HepG2 (cell line): Measurements from ENCODE around the gene PDLIM4. TPM values are rescaled to one million over a fixed set of nuclear protein-coding genes. Genes with fewer than 3 reads are reported as not detected.

Experiments
- KMT2A ChIP-seq: sonication (generic); formaldehyde crosslinking; IDR thresholded peaks from 2 replicates; pipeline ENCODE4 v1.4.0; 2020; ENCODE audit warnings: missing genetic modification reagents
- KMT2B ChIP-seq: IDR thresholded peaks from 2 replicates; pipeline ENCODE4 v1.6.1; 2016; ENCODE audit warnings: missing genetic modification reagents, missing compliant biosample characterization
- MYNN ChIP-seq: sonication (generic); formaldehyde crosslinking; IDR thresholded peaks from 2 replicates; pipeline ENCODE4 v1.4.0; 2020; ENCODE audit warnings: mild to moderate bottlenecking, low read depth, missing genetic modification reagents
- NFRKB ChIP-seq: fragments of 450-650 bp; IDR thresholded peaks from 2 replicates; pipeline ENCODE4 v1.6.1; 2017
- NKX3-1 ChIP-seq: sonication (generic); formaldehyde crosslinking; IDR thresholded peaks from 2 replicates; pipeline ENCODE4 v1.5.0; 2020; ENCODE audit warnings: missing genetic modification reagents
- SP4 ChIP-seq: sonication (generic); formaldehyde crosslinking; IDR thresholded peaks from 2 replicates; pipeline ENCODE4 v1.8.1; 2023; ENCODE audit warnings: mild to moderate bottlenecking, missing genetic modification reagents
- SPEN ChIP-seq: sonication (generic); formaldehyde crosslinking; IDR thresholded peaks from 2 replicates; pipeline ENCODE4 v1.5.1; 2020; ENCODE audit warnings: low read depth, mild to moderate bottlenecking, missing genetic modification reagents
- ZNF678 ChIP-seq: sonication (generic); formaldehyde crosslinking; IDR thresholded peaks from 2 replicates; pipeline ENCODE4 v1.4.0; 2020; ENCODE audit warnings: mild to moderate bottlenecking, missing genetic modification reagents
- polyA plus RNA-seq, 8 experiments: library from polyadenylated mRNA; depleted of rRNA in 3 of 8; stranded (reverse) in 7 of 8; unstranded in 1 of 8; fragments of >200 nt; fragmentation: Illumina TruSeq in 4 of 8; extraction: Trizol in 4 of 8; gene quantifications; 2 replicates each; pipeline versions ENCODE4 v1.2.1 to v1.2.3, GENCODE V29; 2011 to 2016; ENCODE audit warnings: low read depth in 4 of 8, missing spikeins in 1 of 8, mixed read lengths in 1 of 8; ENCODE audit not compliant: insufficient read depth in 1 of 8
- total RNA-seq, 5 experiments: library from RNA; depleted of rRNA; stranded (reverse); fragments of >200 nt; fragmentation: Illumina TruSeq; extraction: Trizol; gene quantifications; 2 replicates each; pipeline ENCODE4 v1.2.3, GENCODE V29; 2016; ENCODE audit warnings: low read depth in 1 of 5
- TF ChIP-seq, protein P1 (sequence below): sonication (generic); formaldehyde crosslinking; IDR thresholded peaks from 2 replicates; pipeline ENCODE4; 2020; ENCODE audit warnings: missing genetic modification reagents, mild to moderate bottlenecking, borderline replicate concordance
- TF ChIP-seq, protein P2 (sequence below): sonication (generic); formaldehyde crosslinking; IDR thresholded peaks from 2 replicates; pipeline ENCODE4 v1.9.0; 2022; ENCODE audit warnings: low read depth, missing genetic modification reagents
- TF ChIP-seq, protein P3 (sequence below): sonication (generic); formaldehyde crosslinking; IDR thresholded peaks from 2 replicates; pipeline ENCODE4 v1.5.1; 2020; ENCODE audit warnings: missing genetic modification reagents, mild to moderate bottlenecking, borderline replicate concordance
- TF ChIP-seq, protein P4 (sequence below): sonication (generic); formaldehyde crosslinking; IDR thresholded peaks from 2 replicates; pipeline ENCODE4 v1.4.0; 2020; ENCODE audit warnings: mild to moderate bottlenecking, missing genetic modification reagents
- TF ChIP-seq, protein P5 (sequence below): sonication (generic); formaldehyde crosslinking; IDR thresholded peaks from 2 replicates; pipeline ENCODE4 v1.5.0; 2020; ENCODE audit warnings: mild to moderate bottlenecking, missing genetic modification reagents

Gene PDLIM4
- total and polyA plus RNA-seq, 2 of the 13 experiments (the other 11 are each of a cell fraction or from before 2014, with no cell fraction given) = 1.1 to 2.3 TPM

DNA sequence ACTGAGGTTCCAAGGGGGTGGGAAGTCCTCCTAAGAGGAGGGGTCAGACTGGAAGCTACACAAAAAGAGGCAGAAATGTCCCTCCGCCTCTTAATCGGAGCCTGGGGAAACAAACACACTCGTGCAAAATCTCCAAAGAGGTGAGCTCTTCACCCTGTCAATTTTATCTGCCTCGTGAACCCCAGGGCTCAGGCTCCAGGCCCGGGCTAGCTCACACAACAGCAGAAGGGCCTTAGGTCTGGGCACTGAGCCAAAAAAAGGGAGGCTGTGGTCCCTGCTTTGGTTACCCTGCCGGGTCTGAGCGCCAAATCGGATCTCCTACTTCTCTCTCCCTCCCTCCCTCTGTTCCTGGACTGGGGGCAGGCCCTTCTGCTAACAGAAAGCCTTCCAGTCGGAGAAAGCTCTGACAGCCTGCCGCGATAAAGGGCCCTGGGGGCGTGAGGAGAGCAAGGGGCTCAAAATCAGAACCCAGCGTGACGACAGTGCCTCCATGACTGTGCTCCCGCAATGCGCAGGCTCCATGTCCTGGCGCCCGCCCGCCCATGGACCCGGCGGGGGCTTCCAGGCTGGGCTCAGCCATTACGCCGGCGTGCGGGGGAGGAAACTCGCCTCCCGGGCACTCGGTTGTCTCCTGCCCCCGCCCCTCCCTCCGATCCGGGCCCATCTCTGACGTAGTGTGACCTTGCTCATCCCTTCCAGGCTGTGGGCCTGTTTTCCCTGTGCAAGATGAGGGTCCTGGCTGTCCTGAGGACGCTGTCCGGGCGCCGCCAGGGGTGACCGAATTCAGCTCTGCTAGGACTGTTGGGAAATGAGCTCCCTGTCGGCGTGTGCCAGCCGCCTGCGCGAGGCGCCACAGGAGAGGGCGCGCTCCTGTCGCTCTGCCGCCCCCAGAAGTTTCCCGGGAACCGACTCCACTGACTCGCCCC lies 35.8 kb downstream of the PDLIM4 start (continued):
- TF ChIP-seq ZNF678 (CRISPR knock-in tag) (peak; percentile 91), KMT2A (CRISPR knock-in tag) (peak; percentile 11; the same call in 1 of the 2 replicates), SP4 (CRISPR knock-in tag) (peak; percentile 17; the same call in 1 of the 2 replicates), SPEN (CRISPR knock-in tag) (no peak), KMT2B (CRISPR knock-in tag) (peak; percentile 44), NFRKB (peak; percentile 71), MYNN (CRISPR knock-in tag) (no peak), NKX3-1 (peak; percentile 32; the same call in 1 of the 2 replicates)
- TF ChIP-seq, protein P1, sequence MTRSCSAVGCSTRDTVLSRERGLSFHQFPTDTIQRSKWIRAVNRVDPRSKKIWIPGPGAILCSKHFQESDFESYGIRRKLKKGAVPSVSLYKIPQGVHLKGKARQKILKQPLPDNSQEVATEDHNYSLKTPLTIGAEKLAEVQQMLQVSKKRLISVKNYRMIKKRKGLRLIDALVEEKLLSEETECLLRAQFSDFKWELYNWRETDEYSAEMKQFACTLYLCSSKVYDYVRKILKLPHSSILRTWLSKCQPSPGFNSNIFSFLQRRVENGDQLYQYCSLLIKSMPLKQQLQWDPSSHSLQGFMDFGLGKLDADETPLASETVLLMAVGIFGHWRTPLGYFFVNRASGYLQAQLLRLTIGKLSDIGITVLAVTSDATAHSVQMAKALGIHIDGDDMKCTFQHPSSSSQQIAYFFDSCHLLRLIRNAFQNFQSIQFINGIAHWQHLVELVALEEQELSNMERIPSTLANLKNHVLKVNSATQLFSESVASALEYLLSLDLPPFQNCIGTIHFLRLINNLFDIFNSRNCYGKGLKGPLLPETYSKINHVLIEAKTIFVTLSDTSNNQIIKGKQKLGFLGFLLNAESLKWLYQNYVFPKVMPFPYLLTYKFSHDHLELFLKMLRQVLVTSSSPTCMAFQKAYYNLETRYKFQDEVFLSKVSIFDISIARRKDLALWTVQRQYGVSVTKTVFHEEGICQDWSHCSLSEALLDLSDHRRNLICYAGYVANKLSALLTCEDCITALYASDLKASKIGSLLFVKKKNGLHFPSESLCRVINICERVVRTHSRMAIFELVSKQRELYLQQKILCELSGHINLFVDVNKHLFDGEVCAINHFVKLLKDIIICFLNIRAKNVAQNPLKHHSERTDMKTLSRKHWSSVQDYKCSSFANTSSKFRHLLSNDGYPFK (CRISPR knock-in tag) = peak; percentile 72; the same call in 1 of the 2 replicates
- TF ChIP-seq, protein P2, sequence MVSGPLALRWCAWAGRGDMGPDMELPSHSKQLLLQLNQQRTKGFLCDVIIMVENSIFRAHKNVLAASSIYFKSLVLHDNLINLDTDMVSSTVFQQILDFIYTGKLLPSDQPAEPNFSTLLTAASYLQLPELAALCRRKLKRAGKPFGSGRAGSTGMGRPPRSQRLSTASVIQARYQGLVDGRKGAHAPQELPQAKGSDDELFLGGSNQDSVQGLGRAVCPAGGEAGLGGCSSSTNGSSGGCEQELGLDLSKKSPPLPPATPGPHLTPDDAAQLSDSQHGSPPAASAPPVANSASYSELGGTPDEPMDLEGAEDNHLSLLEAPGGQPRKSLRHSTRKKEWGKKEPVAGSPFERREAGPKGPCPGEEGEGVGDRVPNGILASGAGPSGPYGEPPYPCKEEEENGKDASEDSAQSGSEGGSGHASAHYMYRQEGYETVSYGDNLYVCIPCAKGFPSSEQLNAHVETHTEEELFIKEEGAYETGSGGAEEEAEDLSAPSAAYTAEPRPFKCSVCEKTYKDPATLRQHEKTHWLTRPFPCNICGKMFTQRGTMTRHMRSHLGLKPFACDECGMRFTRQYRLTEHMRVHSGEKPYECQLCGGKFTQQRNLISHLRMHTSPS (CRISPR knock-in tag) = peak; percentile 57; the same call in 1 of the 2 replicates
- TF ChIP-seq, protein P3, sequence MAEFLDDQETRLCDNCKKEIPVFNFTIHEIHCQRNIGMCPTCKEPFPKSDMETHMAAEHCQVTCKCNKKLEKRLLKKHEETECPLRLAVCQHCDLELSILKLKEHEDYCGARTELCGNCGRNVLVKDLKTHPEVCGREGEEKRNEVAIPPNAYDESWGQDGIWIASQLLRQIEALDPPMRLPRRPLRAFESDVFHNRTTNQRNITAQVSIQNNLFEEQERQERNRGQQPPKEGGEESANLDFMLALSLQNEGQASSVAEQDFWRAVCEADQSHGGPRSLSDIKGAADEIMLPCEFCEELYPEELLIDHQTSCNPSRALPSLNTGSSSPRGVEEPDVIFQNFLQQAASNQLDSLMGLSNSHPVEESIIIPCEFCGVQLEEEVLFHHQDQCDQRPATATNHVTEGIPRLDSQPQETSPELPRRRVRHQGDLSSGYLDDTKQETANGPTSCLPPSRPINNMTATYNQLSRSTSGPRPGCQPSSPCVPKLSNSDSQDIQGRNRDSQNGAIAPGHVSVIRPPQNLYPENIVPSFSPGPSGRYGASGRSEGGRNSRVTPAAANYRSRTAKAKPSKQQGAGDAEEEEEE (CRISPR knock-in tag) = no peak
- TF ChIP-seq, protein P4, sequence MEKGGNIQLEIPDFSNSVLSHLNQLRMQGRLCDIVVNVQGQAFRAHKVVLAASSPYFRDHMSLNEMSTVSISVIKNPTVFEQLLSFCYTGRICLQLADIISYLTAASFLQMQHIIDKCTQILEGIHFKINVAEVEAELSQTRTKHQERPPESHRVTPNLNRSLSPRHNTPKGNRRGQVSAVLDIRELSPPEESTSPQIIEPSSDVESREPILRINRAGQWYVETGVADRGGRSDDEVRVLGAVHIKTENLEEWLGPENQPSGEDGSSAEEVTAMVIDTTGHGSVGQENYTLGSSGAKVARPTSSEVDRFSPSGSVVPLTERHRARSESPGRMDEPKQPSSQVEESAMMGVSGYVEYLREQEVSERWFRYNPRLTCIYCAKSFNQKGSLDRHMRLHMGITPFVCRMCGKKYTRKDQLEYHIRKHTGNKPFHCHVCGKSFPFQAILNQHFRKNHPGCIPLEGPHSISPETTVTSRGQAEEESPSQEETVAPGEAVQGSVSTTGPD (CRISPR knock-in tag) = peak; percentile 89
- TF ChIP-seq, protein P5, sequence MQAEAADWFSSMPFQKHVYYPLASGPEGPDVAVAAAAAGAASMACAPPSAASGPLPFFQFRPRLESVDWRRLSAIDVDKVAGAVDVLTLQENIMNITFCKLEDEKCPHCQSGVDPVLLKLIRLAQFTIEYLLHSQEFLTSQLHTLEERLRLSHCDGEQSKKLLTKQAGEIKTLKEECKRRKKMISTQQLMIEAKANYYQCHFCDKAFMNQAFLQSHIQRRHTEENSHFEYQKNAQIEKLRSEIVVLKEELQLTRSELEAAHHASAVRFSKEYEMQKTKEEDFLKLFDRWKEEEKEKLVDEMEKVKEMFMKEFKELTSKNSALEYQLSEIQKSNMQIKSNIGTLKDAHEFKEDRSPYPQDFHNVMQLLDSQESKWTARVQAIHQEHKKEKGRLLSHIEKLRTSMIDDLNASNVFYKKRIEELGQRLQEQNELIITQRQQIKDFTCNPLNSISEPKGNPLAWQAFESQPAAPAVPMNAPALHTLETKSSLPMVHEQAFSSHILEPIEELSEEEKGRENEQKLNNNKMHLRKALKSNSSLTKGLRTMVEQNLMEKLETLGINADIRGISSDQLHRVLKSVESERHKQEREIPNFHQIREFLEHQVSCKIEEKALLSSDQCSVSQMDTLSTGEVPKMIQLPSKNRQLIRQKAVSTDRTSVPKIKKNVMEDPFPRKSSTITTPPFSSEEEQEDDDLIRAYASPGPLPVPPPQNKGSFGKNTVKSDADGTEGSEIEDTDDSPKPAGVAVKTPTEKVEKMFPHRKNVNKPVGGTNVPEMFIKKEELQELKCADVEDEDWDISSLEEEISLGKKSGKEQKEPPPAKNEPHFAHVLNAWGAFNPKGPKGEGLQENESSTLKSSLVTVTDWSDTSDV (CRISPR knock-in tag) = peak; percentile 66; the same call in 1 of the 2 replicates
